ENCODE data around the gene MAP3K8. TPM values are rescaled to one million over a fixed set of nuclear protein-coding genes. Genes with fewer than 3 reads are reported as not detected.

MAP3K8 gene
- total RNA-seq, 1 donor from 2014 or later: 34.0 TPM

DNA sequence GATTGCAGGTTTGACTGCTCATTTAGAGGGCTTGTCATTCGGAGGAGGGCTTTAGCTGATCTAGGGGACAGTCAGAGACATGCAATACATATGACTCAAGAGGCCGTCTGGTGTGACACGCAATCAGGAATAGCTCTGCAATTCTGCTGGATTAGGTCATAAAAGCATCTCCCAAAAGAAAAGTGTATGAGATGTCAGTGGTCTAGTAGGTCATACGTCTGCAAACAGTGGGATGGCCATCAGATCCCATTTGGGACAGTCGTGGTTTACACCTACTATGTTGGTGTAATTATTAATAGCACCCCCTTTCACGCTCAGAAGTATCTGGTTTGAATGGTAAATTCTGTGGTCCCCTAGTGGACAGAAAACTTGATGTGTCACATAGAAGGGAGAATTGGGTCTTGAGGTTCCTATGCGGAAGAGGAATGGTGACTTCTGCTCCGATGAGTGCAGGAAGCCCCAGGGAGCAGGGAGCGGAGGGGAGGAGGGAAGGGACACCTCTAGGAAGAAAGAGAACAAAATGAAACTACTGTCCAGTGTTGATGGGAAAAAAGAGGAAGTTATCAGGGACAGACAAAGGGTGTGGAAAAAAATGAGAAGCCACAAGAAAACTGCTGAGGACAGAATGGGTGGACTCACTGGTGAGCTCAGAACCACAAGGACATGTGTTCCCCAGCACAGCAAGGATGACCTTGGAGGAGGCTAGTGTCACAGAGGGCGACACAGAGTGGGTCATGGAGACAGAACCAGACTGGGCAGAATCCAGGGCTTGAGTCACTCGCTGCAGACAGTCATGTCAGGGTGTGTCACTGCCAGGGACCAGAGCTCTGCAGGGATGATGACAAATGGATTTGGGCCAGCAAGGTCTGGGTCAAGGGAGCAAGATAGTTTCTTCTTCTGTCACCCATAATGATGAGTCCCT lies 59.9 kb downstream of the MAP3K8 start:
- Histone ChIP-seq H3K4me3 (no peak overlapping the region), H3K9me3 (no peaks in the 10 kb centered on the region), H3K27me3 (ENCODE audit: low read depth) (no peaks in the 10 kb centered on the region), H3K27ac (peak overlapping the region; percentile 48), H3K4me1 (peaks cover 36% of the 10 kb centered on the region), H3K36me3 (no peaks in the 10 kb centered on the region)
- intact Hi-C loops (cut with DNase I): no loop called here
- DNase-seq: peak; percentile 80
- ATAC-seq: peak; percentile 83 to 93
- TF ChIP-seq, protein P1, sequence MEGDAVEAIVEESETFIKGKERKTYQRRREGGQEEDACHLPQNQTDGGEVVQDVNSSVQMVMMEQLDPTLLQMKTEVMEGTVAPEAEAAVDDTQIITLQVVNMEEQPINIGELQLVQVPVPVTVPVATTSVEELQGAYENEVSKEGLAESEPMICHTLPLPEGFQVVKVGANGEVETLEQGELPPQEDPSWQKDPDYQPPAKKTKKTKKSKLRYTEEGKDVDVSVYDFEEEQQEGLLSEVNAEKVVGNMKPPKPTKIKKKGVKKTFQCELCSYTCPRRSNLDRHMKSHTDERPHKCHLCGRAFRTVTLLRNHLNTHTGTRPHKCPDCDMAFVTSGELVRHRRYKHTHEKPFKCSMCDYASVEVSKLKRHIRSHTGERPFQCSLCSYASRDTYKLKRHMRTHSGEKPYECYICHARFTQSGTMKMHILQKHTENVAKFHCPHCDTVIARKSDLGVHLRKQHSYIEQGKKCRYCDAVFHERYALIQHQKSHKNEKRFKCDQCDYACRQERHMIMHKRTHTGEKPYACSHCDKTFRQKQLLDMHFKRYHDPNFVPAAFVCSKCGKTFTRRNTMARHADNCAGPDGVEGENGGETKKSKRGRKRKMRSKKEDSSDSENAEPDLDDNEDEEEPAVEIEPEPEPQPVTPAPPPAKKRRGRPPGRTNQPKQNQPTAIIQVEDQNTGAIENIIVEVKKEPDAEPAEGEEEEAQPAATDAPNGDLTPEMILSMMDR (IDR thresholded peaks at IDR 0.05): no peak

DNA sequence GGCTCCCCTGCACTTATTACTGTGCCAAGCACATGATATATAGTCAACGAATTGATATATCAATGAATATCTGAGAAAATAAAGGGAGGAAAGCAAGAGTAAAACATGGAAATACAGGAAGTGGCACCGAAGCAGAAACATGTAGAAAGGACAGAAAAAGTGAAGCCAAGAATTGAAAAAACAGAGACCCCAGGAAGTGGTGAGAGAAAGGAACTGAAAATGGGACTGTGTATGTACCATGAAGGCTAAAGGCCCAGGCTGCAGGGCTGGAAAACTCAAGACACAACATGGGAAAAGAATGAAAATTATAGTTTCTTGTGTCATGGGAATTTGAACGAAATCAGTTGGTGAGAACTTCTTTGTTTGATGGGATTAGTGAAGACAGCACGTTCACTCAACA lies 60.6 kb downstream of the MAP3K8 start:
- intact Hi-C loops (cut with DNase I): no loop called here
- no peak overlapping the region for H3K4me3 ChIP-seq
- ATAC-seq: no peak
- no peaks in the 10 kb centered on the region for H3K36me3 ChIP-seq
- H3K27me3 ChIP-seq (ENCODE audit: low read depth): no peaks in the 10 kb centered on the region
- no peaks in the 10 kb centered on the region for H3K9me3 ChIP-seq
- H3K27ac ChIP-seq: peak overlapping the region; percentile 25
- peaks cover 35% of the 10 kb centered on the region for H3K4me1 ChIP-seq
- TF ChIP-seq, protein P1 (IDR thresholded peaks at IDR 0.05): no peak
- DNase-seq: no peak

DNA sequence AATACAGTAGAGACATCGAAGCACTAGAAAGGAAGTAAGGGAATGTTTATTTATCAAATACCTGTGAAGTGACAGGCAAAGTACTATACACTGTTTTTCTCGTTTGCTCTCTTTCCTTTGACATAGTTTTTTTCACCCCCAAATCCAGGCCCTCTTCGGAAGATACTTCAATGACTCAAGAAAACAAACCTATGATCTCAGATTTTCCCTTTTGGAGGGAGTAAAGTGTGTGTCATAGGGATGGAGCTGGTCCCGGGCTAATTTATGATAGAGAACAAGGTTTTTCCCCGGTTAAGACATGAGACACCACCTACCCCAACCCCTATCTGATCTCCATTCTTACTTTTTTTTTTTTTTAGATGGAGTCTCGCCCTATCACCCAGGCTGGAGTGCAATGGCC lies 61.7 kb downstream of the MAP3K8 start:
- H3K27me3 ChIP-seq (ENCODE audit: low read depth): no peaks in the 10 kb centered on the region
- TF ChIP-seq, protein P1 (IDR thresholded peaks at IDR 0.05): no peak
- no peaks in the 10 kb centered on the region for H3K9me3 ChIP-seq
- H3K27ac ChIP-seq: no peak overlapping the region
- ATAC-seq: no peak
- no peak overlapping the region for H3K4me3 ChIP-seq
- intact Hi-C loops (cut with DNase I): no loop called here
- DNase-seq: no peak
- no peaks in the 10 kb centered on the region for H3K36me3 ChIP-seq
- H3K4me1 ChIP-seq: peaks cover 29% of the 10 kb centered on the region

DNA sequence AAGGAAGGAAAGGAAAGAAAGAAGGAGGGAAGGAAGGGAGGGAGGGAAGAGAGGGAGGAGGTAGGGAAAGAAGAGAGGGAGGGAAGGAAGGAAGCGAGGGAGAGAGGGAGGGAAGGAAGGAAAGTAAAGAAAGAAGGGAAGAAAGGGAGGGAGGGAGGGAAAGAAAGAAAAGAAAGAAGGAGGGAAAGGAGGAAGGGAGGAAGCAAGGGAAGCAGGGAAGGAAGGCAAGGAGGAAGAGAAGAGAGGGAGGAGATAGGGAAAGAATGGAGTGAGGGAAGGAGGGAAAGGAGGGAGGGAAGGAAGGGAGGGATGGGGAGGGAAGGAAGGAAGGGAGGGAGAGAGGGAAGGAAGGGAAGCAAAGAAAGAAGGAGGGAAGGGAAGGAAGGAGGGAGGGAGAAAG lies 65.8 kb downstream of the MAP3K8 start:
- TF ChIP-seq, protein P1 (IDR thresholded peaks at IDR 0.05): no peak
- H3K36me3 ChIP-seq: no peaks in the 10 kb centered on the region
- H3K27me3 ChIP-seq (ENCODE audit: low read depth): no peaks in the 10 kb centered on the region
- H3K4me1 ChIP-seq: peaks cover 30% of the 10 kb centered on the region
- H3K9me3 ChIP-seq: no peaks in the 10 kb centered on the region
- H3K27ac ChIP-seq: no peak overlapping the region
- DNase-seq (no peak), ATAC-seq (no peak)
- no peak overlapping the region for H3K4me3 ChIP-seq
- intact Hi-C loops (cut with DNase I): no loop called here

DNA sequence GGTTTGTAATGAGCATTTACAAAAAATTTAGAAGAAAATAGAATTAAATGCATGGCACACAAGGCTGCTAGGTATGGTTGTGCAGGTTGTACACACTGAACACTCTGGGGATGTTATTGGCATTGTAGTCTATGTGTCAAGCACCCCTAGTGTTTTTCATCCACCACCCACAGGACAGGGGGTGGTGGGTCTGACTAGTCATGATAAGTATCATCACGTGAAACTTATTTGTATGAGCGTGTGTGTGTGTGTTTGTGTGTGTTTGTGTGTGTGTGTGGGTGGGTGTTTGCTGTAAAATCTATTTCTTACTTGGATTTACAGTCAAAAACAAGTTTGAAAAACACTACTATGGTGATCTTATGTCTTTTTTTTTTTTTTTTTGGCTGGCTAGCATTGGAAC lies 66.5 kb downstream of the MAP3K8 start:
- DNase-seq (no peak), ATAC-seq (no peak)
- Histone ChIP-seq H3K9me3 (no peaks in the 10 kb centered on the region), H3K4me1 (peaks cover 37% of the 10 kb centered on the region), H3K4me3 (no peak overlapping the region), H3K36me3 (no peaks in the 10 kb centered on the region), H3K27me3 (ENCODE audit: low read depth) (no peaks in the 10 kb centered on the region), H3K27ac (no peak overlapping the region)
- TF ChIP-seq, protein P1 (IDR thresholded peaks at IDR 0.05): no peak
- intact Hi-C loops (cut with DNase I): no loop called here

Measured in lower lobe of right lung (tissue), 2 donors.